IPS-18c (cell line): Measurements from ENCODE around the gene CUBN.

Experiments used
- H3K4me3 ChIP-seq: 2 replicates; pipeline ENCODE4 v1.7.0; 2013; ENCODE audit warnings: low read depth, mild to moderate bottlenecking, low read length, moderate library complexity; ENCODE audit not compliant: insufficient read depth
- H3K9me3 ChIP-seq: one replicate; pipeline ENCODE4 v1.6.1; 2013; ENCODE audit warnings: mild to moderate bottlenecking, low read length, moderate library complexity; ENCODE audit not compliant: control insufficient read depth, insufficient read depth

CUBN gene

GRCh38 chr10:17064435-17064834 is 65.2 kb downstream of the CUBN start:
- no peak overlapping the region for H3K4me3 ChIP-seq
- no peaks in the 10 kb centered on the region for H3K9me3 ChIP-seq

GRCh38 chr10:17062955-17063484 is 66.6 kb downstream of the CUBN start:
- no peaks in the 10 kb centered on the region for H3K9me3 ChIP-seq
- no peak overlapping the region for H3K4me3 ChIP-seq

- Histone ChIP-seq H3K4me3 (no peak overlapping the region), H3K9me3 (no peaks in the 10 kb centered on the region)
Observed at GRCh38 chr10:17062493-17062892, 67.1 kb downstream of the CUBN start.

GRCh38 chr10:17062009-17062408 is 67.6 kb downstream of the CUBN start:
- H3K4me3 ChIP-seq: no peak overlapping the region
- H3K9me3 ChIP-seq: no peaks in the 10 kb centered on the region

GRCh38 chr10:17061418-17061817 is 68.2 kb downstream of the CUBN start:
- no peaks in the 10 kb centered on the region for H3K9me3 ChIP-seq

GRCh38 chr10:17060289-17060688 is 69.3 kb downstream of the CUBN start:
- Histone ChIP-seq H3K9me3 (no peaks in the 10 kb centered on the region), H3K4me3 (no peak overlapping the region)

More at GRCh38 chr10:17061418-17061817, 68.2 kb downstream of the CUBN start:
- H3K4me3 ChIP-seq: no peak overlapping the region

- no peaks in the 10 kb centered on the region for H3K9me3 ChIP-seq
- no peak overlapping the region for H3K4me3 ChIP-seq
Observed at GRCh38 chr10:17059197-17059688, 70.4 kb downstream of the CUBN start.

GRCh38 chr10:17058093-17058492 is 71.5 kb downstream of the CUBN start:
- no peaks in the 10 kb centered on the region for H3K9me3 ChIP-seq
- no peak overlapping the region for H3K4me3 ChIP-seq

- Histone ChIP-seq H3K9me3 (peaks cover under 1% of the 10 kb centered on the region), H3K4me3 (no peak overlapping the region)
Observed at GRCh38 chr10:17056781-17057428, 72.7 kb downstream of the CUBN start.

- no peak overlapping the region for H3K4me3 ChIP-seq
- peaks cover 2% of the 10 kb centered on the region for H3K9me3 ChIP-seq
Observed at GRCh38 chr10:17053513-17053912, 76.1 kb downstream of the CUBN start.

GRCh38 chr10:17053061-17053460 is 76.5 kb downstream of the CUBN start:
- Histone ChIP-seq H3K4me3 (no peak overlapping the region), H3K9me3 (peaks cover 2% of the 10 kb centered on the region)

- peaks cover 2% of the 10 kb centered on the region for H3K9me3 ChIP-seq
- no peak overlapping the region for H3K4me3 ChIP-seq
Observed at GRCh38 chr10:17051851-17052250, 77.8 kb downstream of the CUBN start.

- H3K9me3 ChIP-seq: peaks cover 2% of the 10 kb centered on the region
- H3K4me3 ChIP-seq: no peak overlapping the region
Observed at GRCh38 chr10:17049195-17049594, 80.4 kb downstream of the CUBN start.

GRCh38 chr10:17047908-17048307 is 81.7 kb downstream of the CUBN start:
- no peak overlapping the region for H3K4me3 ChIP-seq
- H3K9me3 ChIP-seq: peaks cover 2% of the 10 kb centered on the region

- Histone ChIP-seq H3K9me3 (peaks cover 2% of the 10 kb centered on the region), H3K4me3 (no peak overlapping the region)
Observed at GRCh38 chr10:17046989-17047388, 82.6 kb downstream of the CUBN start.

- Histone ChIP-seq H3K4me3 (no peak overlapping the region), H3K9me3 (no peaks in the 10 kb centered on the region)
Observed at GRCh38 chr10:17043586-17043985, 86.0 kb downstream of the CUBN start.

GRCh38 chr10:17041626-17042520 is 87.7 kb downstream of the CUBN start:
- no peak overlapping the region for H3K4me3 ChIP-seq
- H3K9me3 ChIP-seq: no peaks in the 10 kb centered on the region

GRCh38 chr10:17038627-17039026 is 91.0 kb downstream of the CUBN start:
- no peaks in the 10 kb centered on the region for H3K9me3 ChIP-seq
- H3K4me3 ChIP-seq: no peak overlapping the region
